ENCODE data around the gene NUMA1.

DNA sequence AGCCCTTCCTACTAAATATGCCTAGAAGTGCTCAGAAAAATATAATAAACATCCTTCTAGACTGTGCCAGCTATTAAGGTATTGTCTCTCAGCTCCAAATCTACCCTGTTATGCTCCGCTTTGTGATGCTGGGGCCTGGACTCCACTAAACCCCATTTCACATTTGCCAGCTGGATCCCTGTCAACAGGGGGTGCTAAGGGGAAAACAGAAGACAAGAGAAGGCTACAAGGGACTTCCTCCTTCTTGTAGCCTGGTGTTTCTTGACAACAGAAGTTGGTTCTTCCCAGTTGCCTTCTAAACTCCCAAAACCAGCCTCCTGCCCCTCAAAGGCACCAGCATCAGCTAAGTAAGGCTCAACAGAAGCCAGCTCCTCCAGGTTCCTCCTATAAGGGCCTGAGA lies 5.2 kb downstream of the NUMA1 start:
- TF ChIP-seq, protein P1, sequence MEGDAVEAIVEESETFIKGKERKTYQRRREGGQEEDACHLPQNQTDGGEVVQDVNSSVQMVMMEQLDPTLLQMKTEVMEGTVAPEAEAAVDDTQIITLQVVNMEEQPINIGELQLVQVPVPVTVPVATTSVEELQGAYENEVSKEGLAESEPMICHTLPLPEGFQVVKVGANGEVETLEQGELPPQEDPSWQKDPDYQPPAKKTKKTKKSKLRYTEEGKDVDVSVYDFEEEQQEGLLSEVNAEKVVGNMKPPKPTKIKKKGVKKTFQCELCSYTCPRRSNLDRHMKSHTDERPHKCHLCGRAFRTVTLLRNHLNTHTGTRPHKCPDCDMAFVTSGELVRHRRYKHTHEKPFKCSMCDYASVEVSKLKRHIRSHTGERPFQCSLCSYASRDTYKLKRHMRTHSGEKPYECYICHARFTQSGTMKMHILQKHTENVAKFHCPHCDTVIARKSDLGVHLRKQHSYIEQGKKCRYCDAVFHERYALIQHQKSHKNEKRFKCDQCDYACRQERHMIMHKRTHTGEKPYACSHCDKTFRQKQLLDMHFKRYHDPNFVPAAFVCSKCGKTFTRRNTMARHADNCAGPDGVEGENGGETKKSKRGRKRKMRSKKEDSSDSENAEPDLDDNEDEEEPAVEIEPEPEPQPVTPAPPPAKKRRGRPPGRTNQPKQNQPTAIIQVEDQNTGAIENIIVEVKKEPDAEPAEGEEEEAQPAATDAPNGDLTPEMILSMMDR (IDR thresholded peaks at IDR 0.05): peak; percentile 19
- TF ChIP-seq EZH2 (IDR thresholded peaks at IDR 0.05) (no peak), EZH2phosphoT487 (IDR thresholded peaks at IDR 0.05) (no peak)

All from neural progenitor cell (in vitro differentiated cells).